Mucosa of descending colon (tissue), 3 donors: ENCODE results near the gene IQCH. TPM values are rescaled to one million over a fixed set of nuclear protein-coding genes. Genes with fewer than 3 reads are reported as not detected.
"Not testable (repeated sequence)": the region's sequence is repeated elsewhere in the genome, so short reads cannot be mapped to it uniquely, and the experiment has no call there.

Experiments used
- ATAC-seq: fragments of 200-7000 bp; cut with Tn5 transposase; one replicate; pipeline ENCODE4 v1.9.1; 2020; ENCODE audit warnings: mild to moderate bottlenecking, moderate library complexity
- DNase-seq, 3 donors: peaks; one replicate each; pipeline ENCODE4 v3.0.0-alpha.2; 2020
- H3K36me3 ChIP-seq: fragments of 200-600 bp; one replicate; pipeline ENCODE4 v1.8.0; 2021; ENCODE audit warnings: low read depth, mild to moderate bottlenecking
- H3K4me1 ChIP-seq: fragments of 200-600 bp; one replicate; pipeline ENCODE4 v1.8.0; 2021; ENCODE audit warnings: low read depth, mild to moderate bottlenecking
- H3K4me3 ChIP-seq: fragments of 200-600 bp; one replicate; pipeline ENCODE4 v1.8.0; 2021; ENCODE audit warnings: mild to moderate bottlenecking
- H3K9me3 ChIP-seq: fragments of 200-600 bp; one replicate; pipeline ENCODE4 v1.8.0; 2021; ENCODE audit warnings: mild to moderate bottlenecking
- intact Hi-C, 2 donors: fragments of 100-400 bp; cut with DNase I in 1 of 2; cut with micrococcal nuclease in 1 of 2; formaldehyde crosslinking; loops; one replicate each; pipeline versions ENCODE4 v1.11.0 to v1.11.1; 2022; cut with DNase I, micrococcal nuclease
- total RNA-seq, 3 donors: library from RNA; stranded (reverse); fragmentation: NEBNext Ultra II Directional in 2 of 3; extraction: Animal tissue kit (Norgen Biotek cat#: 25700) in 2 of 3; gene quantifications; one replicate each; pipeline versions ENCODE4 v1.2.1 to v1.2.4, GENCODE V29; 2021 to 2023
- TF ChIP-seq, protein P1 (sequence below): fragments of 200-600 bp; IDR thresholded peaks from one replicate; pipeline ENCODE4 v1.8.0; 2022; ENCODE audit warnings: antibody characterized with exemption, mild to moderate bottlenecking
- donor health status: DM: no; HTN: no; CAD: no; lungs with moderate emphysema.
- donor health status: DM: no; HTN: no; CAD: no.
- donor health status: DM: no; HTN: yes; CAD: no.

Gene IQCH
- total RNA-seq, 3 donors from 2014 or later = 2.2 to 3.0 (median 2.2) TPM

DNA sequence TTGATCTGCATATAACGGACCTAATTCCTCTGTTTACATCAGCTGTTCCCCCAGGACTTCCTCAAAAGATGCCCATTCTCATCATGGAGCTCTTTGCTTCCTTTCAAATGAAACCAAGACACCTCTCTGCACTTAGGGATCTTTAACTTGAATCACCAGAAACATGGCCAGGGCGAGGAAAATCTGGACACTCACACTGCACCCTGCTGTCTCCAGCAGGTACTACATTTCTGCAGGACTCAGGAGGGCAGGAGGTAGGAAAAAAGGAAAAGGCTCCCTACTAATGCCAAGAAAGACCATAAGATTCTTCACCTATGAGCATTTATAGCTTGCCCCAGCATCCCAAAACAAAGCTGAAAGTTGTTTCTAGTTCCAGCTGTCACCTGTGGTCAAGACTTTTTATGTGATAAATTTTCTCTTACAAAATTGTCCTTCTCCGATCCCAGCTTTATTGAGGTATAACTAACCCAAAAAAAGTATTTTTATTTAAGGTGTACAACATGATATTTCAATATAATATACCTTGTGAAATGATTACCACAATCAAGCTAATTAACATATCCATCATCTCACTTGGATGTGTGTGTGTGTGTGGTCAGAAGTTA is 179.0 kb downstream of the IQCH start:
- Histone ChIP-seq H3K9me3 (no peaks in the 10 kb centered on the region), H3K36me3 (no peaks in the 10 kb centered on the region), H3K4me3 (no peak overlapping the region), H3K4me1 (no peaks in the 10 kb centered on the region)
- peak in 2 of 3 donors; percentile 51 to 61 for DNase-seq
- intact Hi-C loops = loop anchor here in 1 of 2 donors (10.0 kb wide), 1 partner anchor 489 kb away; no protein-coding TSS in a partner anchor
- ATAC-seq = peak; percentile 82
- TF ChIP-seq, protein P1, sequence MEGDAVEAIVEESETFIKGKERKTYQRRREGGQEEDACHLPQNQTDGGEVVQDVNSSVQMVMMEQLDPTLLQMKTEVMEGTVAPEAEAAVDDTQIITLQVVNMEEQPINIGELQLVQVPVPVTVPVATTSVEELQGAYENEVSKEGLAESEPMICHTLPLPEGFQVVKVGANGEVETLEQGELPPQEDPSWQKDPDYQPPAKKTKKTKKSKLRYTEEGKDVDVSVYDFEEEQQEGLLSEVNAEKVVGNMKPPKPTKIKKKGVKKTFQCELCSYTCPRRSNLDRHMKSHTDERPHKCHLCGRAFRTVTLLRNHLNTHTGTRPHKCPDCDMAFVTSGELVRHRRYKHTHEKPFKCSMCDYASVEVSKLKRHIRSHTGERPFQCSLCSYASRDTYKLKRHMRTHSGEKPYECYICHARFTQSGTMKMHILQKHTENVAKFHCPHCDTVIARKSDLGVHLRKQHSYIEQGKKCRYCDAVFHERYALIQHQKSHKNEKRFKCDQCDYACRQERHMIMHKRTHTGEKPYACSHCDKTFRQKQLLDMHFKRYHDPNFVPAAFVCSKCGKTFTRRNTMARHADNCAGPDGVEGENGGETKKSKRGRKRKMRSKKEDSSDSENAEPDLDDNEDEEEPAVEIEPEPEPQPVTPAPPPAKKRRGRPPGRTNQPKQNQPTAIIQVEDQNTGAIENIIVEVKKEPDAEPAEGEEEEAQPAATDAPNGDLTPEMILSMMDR = peak; percentile 53

DNA sequence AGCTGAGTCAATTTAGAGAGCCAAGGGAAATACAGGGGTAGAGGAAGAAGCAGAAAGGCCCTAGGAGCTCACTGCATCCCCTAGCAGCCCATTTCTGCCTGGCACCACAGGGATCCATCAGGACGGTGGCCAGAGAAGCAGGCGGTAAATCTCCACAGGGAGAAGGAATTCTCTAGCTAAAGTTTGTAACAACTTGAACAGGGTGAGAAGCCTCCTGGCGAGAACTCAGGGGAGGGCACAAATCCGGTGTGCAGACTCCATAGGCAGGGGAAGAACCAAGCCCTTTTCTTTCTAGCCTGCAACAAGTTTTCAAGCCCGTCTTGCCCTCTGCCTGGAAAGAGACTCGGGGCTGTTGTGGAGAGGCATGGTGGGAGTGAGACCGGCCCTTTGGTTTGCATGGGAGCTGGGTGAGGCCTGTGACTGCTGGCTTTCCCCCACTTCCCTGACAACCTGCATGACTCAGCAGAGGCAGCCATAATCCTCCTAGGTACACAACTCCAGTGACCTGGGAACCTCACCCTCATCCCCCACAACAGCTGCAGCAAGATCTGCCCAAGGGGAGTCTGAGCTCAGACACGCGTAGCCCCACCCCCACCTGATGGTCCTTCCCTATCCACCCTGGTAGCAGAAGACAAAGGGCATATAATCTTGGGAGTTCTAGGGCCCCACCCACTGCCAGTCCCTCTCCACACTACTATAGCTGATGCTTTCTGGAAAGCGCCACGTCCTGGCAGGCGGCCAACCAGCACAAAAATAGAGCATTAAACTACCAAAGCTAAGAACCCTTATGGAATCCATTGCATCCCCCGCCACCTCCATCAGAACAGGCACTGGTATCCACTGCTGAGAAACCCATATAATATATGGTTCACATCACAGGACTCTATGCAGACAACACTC is 182.0 kb downstream of the IQCH start:
- DNase-seq (peak; percentile 42 to 50 (median 48)), ATAC-seq (peak; percentile 43)
- H3K4me3 ChIP-seq, H3K4me1 ChIP-seq, H3K36me3 ChIP-seq, H3K9me3 ChIP-seq: not testable (repeated sequence)
- intact Hi-C loops = loop anchor here in 1 of 2 donors (10.0 kb wide), 1 partner anchor 492 kb away; no protein-coding TSS in a partner anchor

DNA sequence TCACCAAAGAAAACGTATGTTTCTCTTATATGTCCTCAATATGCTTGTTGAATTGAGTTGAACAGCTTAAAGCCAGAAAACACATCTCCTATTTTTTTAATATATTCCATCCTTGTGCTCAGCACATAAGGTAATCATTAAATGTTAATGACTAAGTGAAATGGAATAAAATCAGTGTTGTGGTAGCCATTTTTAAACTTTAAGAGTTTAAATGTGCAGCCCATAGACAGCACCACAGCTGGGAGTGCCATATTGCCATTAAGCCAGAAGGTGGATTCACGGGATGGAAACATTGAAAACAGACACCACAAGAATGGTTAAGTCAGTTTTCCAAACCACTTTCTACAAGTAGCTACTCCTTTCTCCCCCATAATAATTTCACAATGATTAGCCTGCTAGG is 189.5 kb downstream of the IQCH start:
- no peak for DNase-seq
- intact Hi-C loops = no loop called here
- no peaks in the 10 kb centered on the region for H3K36me3 ChIP-seq
- no peak for ATAC-seq
- no peak overlapping the region for H3K4me3 ChIP-seq
- H3K9me3 ChIP-seq = no peaks in the 10 kb centered on the region
- TF ChIP-seq, protein P1 = no peak
- no peaks in the 10 kb centered on the region for H3K4me1 ChIP-seq

DNA sequence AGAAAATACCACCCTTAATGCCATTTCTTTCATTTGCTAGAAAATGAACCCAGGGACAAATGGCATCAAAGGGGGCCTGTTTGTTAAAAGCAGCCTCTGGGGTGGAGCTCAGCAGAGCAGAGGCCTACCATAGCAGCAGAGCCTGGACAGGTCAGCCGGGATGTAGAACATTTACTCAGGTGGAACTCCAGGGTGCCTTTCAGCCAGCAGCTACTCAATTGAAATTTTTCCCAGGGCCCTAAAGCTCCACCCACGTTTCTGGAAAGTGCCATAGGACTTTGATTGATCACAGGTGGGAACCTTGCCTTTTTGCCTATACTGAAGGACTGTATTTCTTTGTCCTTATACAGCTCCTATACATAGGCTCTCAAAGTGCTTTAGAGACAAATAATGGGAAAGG is 191.9 kb downstream of the IQCH start:
- ATAC-seq = no peak
- TF ChIP-seq, protein P1 = no peak
- DNase-seq = no peak

DNA sequence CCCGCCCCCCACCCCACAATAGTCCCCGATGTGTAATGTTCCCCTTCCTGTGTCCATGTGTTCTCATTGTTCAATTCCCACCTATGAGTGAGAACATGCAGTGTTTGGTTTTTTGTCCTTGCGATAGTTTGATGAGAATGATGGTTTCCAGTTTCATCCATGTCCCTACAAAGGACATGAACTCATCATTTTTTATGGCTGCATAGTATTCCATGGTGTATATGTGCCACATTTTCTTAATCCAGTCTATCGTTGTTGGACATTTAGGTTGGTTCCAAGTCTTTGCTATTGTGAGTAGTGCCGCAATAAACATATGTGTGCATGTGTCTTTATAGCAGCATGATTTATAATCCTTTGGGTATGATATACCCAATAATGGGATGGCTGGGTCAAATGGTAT is 193.8 kb downstream of the IQCH start:
- DNase-seq, H3K9me3 ChIP-seq, H3K36me3 ChIP-seq, H3K4me3 ChIP-seq, intact Hi-C loops, ATAC-seq, H3K4me1 ChIP-seq: not testable (repeated sequence)

More for the DNA sequence above, 191.9 kb downstream of the IQCH start:
- no peaks in the 10 kb centered on the region for H3K36me3 ChIP-seq
- no peaks in the 10 kb centered on the region for H3K9me3 ChIP-seq
- intact Hi-C loops = no loop called here
- no peak overlapping the region for H3K4me3 ChIP-seq
- no peaks in the 10 kb centered on the region for H3K4me1 ChIP-seq

DNA sequence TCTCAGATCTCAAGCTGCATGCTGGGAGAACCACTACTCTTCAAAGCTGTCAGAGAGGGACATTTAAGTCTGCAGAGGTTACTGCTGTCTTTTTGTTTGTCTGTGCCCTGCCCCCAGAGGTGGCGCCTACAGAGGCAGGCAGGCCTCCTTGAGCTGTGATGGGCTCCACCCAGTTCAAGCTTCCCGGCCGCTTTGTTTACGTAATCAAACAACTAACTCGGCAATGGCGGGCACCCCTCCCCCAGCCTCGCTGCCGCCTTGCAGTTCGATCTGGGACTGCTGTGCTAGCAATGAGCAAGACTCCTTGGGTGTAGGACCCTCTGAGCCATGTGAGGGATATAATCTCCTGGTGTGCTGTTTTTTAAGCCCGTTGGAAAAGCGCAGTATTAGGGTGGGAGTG is 199.1 kb downstream of the IQCH start:
- DNase-seq, H3K4me3 ChIP-seq, H3K36me3 ChIP-seq, H3K4me1 ChIP-seq, intact Hi-C loops, H3K9me3 ChIP-seq, ATAC-seq: not testable (repeated sequence)
